Smooth muscle cell (in vitro differentiated cells): Measurements from ENCODE around the gene CHRNB4. TPM values are rescaled to one million over a fixed set of nuclear protein-coding genes. Genes with fewer than 3 reads are reported as not detected.

ENCODE experiments used
- DNase-seq: peaks from one replicate; lab custom pipeline; 2025; ENCODE audit not compliant: unreplicated experiment; lab: John Stamatoyannopoulos, UW
- H2AFZ ChIP-seq: fragments of 200-600 bp; sonication (generic); 2 replicates; pipeline ENCODE4 v1.6.0; 2016; ENCODE audit warnings: antibody characterized with exemption, low read depth, mild to moderate bottlenecking
- H3F3A ChIP-seq: fragments of 200-600 bp; sonication (generic); 2 replicates; pipeline ENCODE4 v1.6.0; 2017; ENCODE audit warnings: antibody characterized with exemption, low read depth
- H3K27ac ChIP-seq: fragments of 200-600 bp; sonication (generic); 2 replicates; pipeline ENCODE4 v1.5.1; 2016; ENCODE audit warnings: low read depth, mild to moderate bottlenecking
- H3K27me3 ChIP-seq: fragments of 200-600 bp; sonication (generic); 2 replicates; pipeline ENCODE4 v1.6.1; 2016; ENCODE audit warnings: low read depth, mild to moderate bottlenecking
- H3K36me3 ChIP-seq: fragments of 200-600 bp; sonication (generic); 2 replicates; pipeline ENCODE4 v1.5.1; 2016; ENCODE audit warnings: low read depth
- H3K4me1 ChIP-seq: fragments of 200-600 bp; sonication (generic); 2 replicates; pipeline ENCODE4 v1.5.1; 2016; ENCODE audit warnings: low read depth
- H3K4me2 ChIP-seq: fragments of 200-600 bp; sonication (generic); 2 replicates; pipeline ENCODE4 v1.6.0; 2016; ENCODE audit warnings: mild to moderate bottlenecking
- H3K4me3 ChIP-seq: fragments of 200-600 bp; sonication (generic); 2 replicates; pipeline ENCODE4 v1.5.1; 2016; ENCODE audit warnings: mild to moderate bottlenecking
- H3K79me2 ChIP-seq: fragments of 200-600 bp; sonication (generic); 2 replicates; pipeline ENCODE4 v1.6.0; 2016; ENCODE audit warnings: low read depth, mild to moderate bottlenecking
- H3K9ac ChIP-seq: fragments of 200-600 bp; sonication (generic); 2 replicates; pipeline ENCODE4 v1.6.0; 2016; ENCODE audit warnings: low read depth
- H3K9me3 ChIP-seq: fragments of 200-600 bp; sonication (generic); replicated peaks from 2 replicates; pipeline ENCODE4 v1.5.1; 2016; ENCODE audit warnings: low read depth
- H4K20me1 ChIP-seq: fragments of 200-600 bp; sonication (generic); 2 replicates; pipeline ENCODE4 v1.6.0; 2016; ENCODE audit warnings: low read depth
- CTCF ChIP-seq: fragments of 200-600 bp; sonication (generic); IDR thresholded peaks from 2 replicates; pipeline ENCODE4 v1.5.1; 2017; ENCODE audit warnings: borderline replicate concordance, mild to moderate bottlenecking, antibody characterized with exemption; ENCODE audit not compliant: insufficient read depth, poor library complexity, severe bottlenecking
- WGBS: methylation state at CpG from one replicate; pipeline ENCODE4 v1.1.7; 2016; ENCODE audit warnings: low lambda C conversion rate; 5-methylcytosine and 5-hydroxymethylcytosine counted together
- polyA plus RNA-seq: library from polyadenylated mRNA; unstranded; fragments of >200 nt; fragmentation: Nextera tagmentation; extraction: Ambion mirVana; gene quantifications from 2 replicates; pipeline ENCODE4 v1.2.1, GENCODE V29; 2016
- total RNA-seq: library from RNA; depleted of rRNA; stranded (reverse); fragments of >200 nt; gene quantifications from 2 replicates; pipeline ENCODE4 v1.2.3, GENCODE V29; 2014

CHRNB4 gene
- total and polyA plus RNA-seq, 2 experiments from 2014 or later: not detected

- Histone ChIP-seq H4K20me1 (no peaks in the 10 kb centered on the region), H3K9me3 (no peaks in the 10 kb centered on the region), H2AFZ (no peak overlapping the region), H3K36me3 (no peaks in the 10 kb centered on the region), H3K4me1 (no peaks in the 10 kb centered on the region), H3K27ac (no peak overlapping the region), H3K79me2 (no peaks in the 10 kb centered on the region), H3K9ac (no peak overlapping the region), H3K27me3 (peaks cover 12% of the 10 kb centered on the region), H3K4me2 (no peak overlapping the region), H3K4me3 (no peak overlapping the region), H3F3A (no peaks in the 10 kb centered on the region)
- 88% methylated on average over 2 of the region's 2 CpGs for WGBS
- no peak for DNase-seq
- TF ChIP-seq CTCF: no peak
Observed at GRCh38 chr15:78633348-78633747, 7.7 kb downstream of the CHRNB4 start.

GRCh38 chr15:78630886-78631633 lies 9.9 kb downstream of the CHRNB4 start:
- Histone ChIP-seq H2AFZ (no peak overlapping the region), H4K20me1 (no peaks in the 10 kb centered on the region), H3K9ac (no peak overlapping the region), H3K9me3 (no peaks in the 10 kb centered on the region), H3K4me3 (no peak overlapping the region), H3K79me2 (no peaks in the 10 kb centered on the region), H3K27ac (no peak overlapping the region), H3K27me3 (peaks cover 32% of the 10 kb centered on the region), H3F3A (no peaks in the 10 kb centered on the region), H3K36me3 (no peaks in the 10 kb centered on the region), H3K4me2 (no peak overlapping the region), H3K4me1 (no peaks in the 10 kb centered on the region)
- 88% methylated on average over 9 of the region's 9 CpGs for WGBS
- no peak for TF ChIP-seq CTCF
- DNase-seq: no peak

- Histone ChIP-seq H3K9me3 (no peaks in the 10 kb centered on the region), H3K4me3 (no peak overlapping the region), H4K20me1 (no peaks in the 10 kb centered on the region), H2AFZ (no peak overlapping the region), H3K4me2 (no peak overlapping the region), H3K27ac (no peak overlapping the region), H3K4me1 (no peaks in the 10 kb centered on the region), H3K36me3 (no peaks in the 10 kb centered on the region), H3K79me2 (no peaks in the 10 kb centered on the region), H3K9ac (no peak overlapping the region), H3F3A (no peaks in the 10 kb centered on the region), H3K27me3 (peaks cover 41% of the 10 kb centered on the region)
- DNase-seq: no peak
- TF ChIP-seq CTCF: no peak
- WGBS: 96% methylated on average over 12 of the region's 12 CpGs
Observed at GRCh38 chr15:78629716-78630065, 11.3 kb downstream of the CHRNB4 start.
